GM12878 (cell line): ENCODE data around the gene FTO. TPM values are rescaled to one million over a fixed set of nuclear protein-coding genes. Genes with fewer than 3 reads are reported as not detected.

Source experiments
- ATAC-seq: fragments of 200-7000 bp; cut with Tn5 transposase; 3 replicates; pipeline ENCODE4 v1.9.1; 2020; ENCODE audit warnings: mild to moderate bottlenecking, moderate library complexity
- BruUV-seq: library from RNA; stranded (reverse); fragments of 400-500 nt; replicated peaks from 2 replicates; lab custom pipeline; 2021; lab: Mats Ljungman, UMichigan
- CTCF ChIA-PET: fragments of 300-600 bp; sonication (Branson Sonifier 250); formaldehyde crosslinking; extraction: SDS; loops from one replicate; lab custom pipeline; 2021; ENCODE audit warnings: inconsistent platforms; lab: Yijun Ruan, JAX
- POLR2A ChIA-PET: fragments of 350-600 bp; formaldehyde crosslinking; extraction: SDS; loops from one replicate; lab custom pipeline; 2021; ENCODE audit warnings: inconsistent platforms; lab: Charles Lee
- RAD21 ChIA-PET: fragments of 300-600 bp; sonication (Branson Sonifier 250); formaldehyde crosslinking; loops from one replicate; lab custom pipeline; 2023; ENCODE audit warnings: antibody characterized with exemption; ENCODE audit not compliant: unreplicated experiment; lab: Charles Lee
- SMC1A ChIA-PET: fragments of 300-600 bp; sonication (Branson Sonifier 250); formaldehyde crosslinking; loops from one replicate; lab custom pipeline; 2023; ENCODE audit not compliant: unreplicated experiment, uncharacterized antibody; lab: Charles Lee
- DNase-seq: peaks from one replicate; pipeline ENCODE4 v3.0.0-alpha.2; 2011; ENCODE audit warnings: low read depth, low spot score
- FAIRE-seq: peaks from 3 replicates; lab custom pipeline; 2011; peaks lifted over from hg19 to GRCh38; lab: Jason Lieb, UNC
- H2AFZ ChIP-seq: 2 replicates; pipeline ENCODE4 v1.6.0; 2011; ENCODE audit warnings: low read depth, low read length, control low read depth; ENCODE audit not compliant: control insufficient read depth
- H3K27ac ChIP-seq: 2 replicates; pipeline ENCODE4 v1.5.1; 2011; ENCODE audit warnings: control low read depth; ENCODE audit not compliant: control insufficient read depth, insufficient read depth
- H3K27me3 ChIP-seq, 2 experiments: replicated peaks in 1 of 2; 2 replicates each; pipeline versions ENCODE4 v1.6.0 to v1.6.1; 2011; ENCODE audit warnings: low read length in 1 of 2; ENCODE audit not compliant: control insufficient read depth in 2 of 2, insufficient read depth in 2 of 2
- H3K36me3 ChIP-seq, 2 experiments: 2 replicates each; pipeline ENCODE4 v1.5.1; 2011; ENCODE audit warnings: low read length in 1 of 2; ENCODE audit not compliant: control insufficient read depth in 2 of 2, insufficient read depth in 2 of 2
- H3K4me1 ChIP-seq: 2 replicates; pipeline ENCODE4 v1.6.1; 2011; ENCODE audit warnings: mild to moderate bottlenecking, low read length, moderate library complexity, mixed read lengths; ENCODE audit not compliant: control insufficient read depth, insufficient read depth
- H3K4me2 ChIP-seq: 2 replicates; pipeline ENCODE4 v1.6.0; 2011; ENCODE audit warnings: control low read depth; ENCODE audit not compliant: control insufficient read depth, insufficient read depth
- H3K4me3 ChIP-seq: fragments of 200-600 bp; sonication (generic); 2 replicates; pipeline ENCODE4 v1.5.1; 2016
- H3K79me2 ChIP-seq: 2 replicates; pipeline ENCODE4 v1.6.0; 2011; ENCODE audit warnings: low read length; ENCODE audit not compliant: control insufficient read depth, insufficient read depth
- H3K9ac ChIP-seq: 2 replicates; pipeline ENCODE4 v1.8.0; 2011; ENCODE audit warnings: low read length, control low read depth, mixed read lengths; ENCODE audit not compliant: control insufficient read depth, insufficient read depth
- H3K9me3 ChIP-seq: replicated peaks from 3 replicates; pipeline ENCODE4 v1.5.1; 2011; ENCODE audit warnings: mild to moderate bottlenecking, low read length; ENCODE audit not compliant: control insufficient read depth, insufficient read depth
- H4K20me1 ChIP-seq: 2 replicates; pipeline ENCODE4 v1.6.0; 2011; ENCODE audit not compliant: control insufficient read depth, insufficient read depth
- EED ChIP-seq: sonication (generic); IDR thresholded peaks from 2 replicates; pipeline ENCODE4 v1.6.1; 2016; ENCODE audit warnings: antibody characterized with exemption, low read depth
- IRF4 ChIP-seq: IDR thresholded peaks from 2 replicates; pipeline ENCODE4 v1.6.1; 2011; ENCODE audit warnings: low read depth, low read length
- LARP7 ChIP-seq: fragments of 450-650 bp; IDR thresholded peaks from 2 replicates; pipeline ENCODE4 v1.6.1; 2017; ENCODE audit warnings: mild to moderate bottlenecking
- PAX8 ChIP-seq: fragments of 450-650 bp; IDR thresholded peaks from 2 replicates; pipeline ENCODE4 v1.6.1; 2017; ENCODE audit warnings: mild to moderate bottlenecking, moderate library complexity
- RAD51 ChIP-seq: fragments of 450-650 bp; IDR thresholded peaks from 2 replicates; pipeline ENCODE4 v1.6.1; 2016; ENCODE audit warnings: moderate library complexity, mild to moderate bottlenecking, inconsistent platforms
- SMAD5 ChIP-seq: IDR thresholded peaks from 2 replicates; pipeline ENCODE4 v1.6.1; 2016; ENCODE audit warnings: antibody characterized with exemption, low read depth
- SPI1 ChIP-seq: IDR thresholded peaks from 2 replicates; pipeline ENCODE4 v1.6.1; 2011; ENCODE audit warnings: low read depth, mild to moderate bottlenecking, low read length, moderate library complexity, borderline replicate concordance; ENCODE audit not compliant: insufficient read depth
- TARDBP ChIP-seq: IDR thresholded peaks from 2 replicates; pipeline ENCODE4 v1.6.1; 2016; ENCODE audit warnings: borderline replicate concordance
- YY1 ChIP-seq: IDR thresholded peaks from 2 replicates; pipeline ENCODE4 v1.6.1; 2011; ENCODE audit warnings: low read depth, mild to moderate bottlenecking, low read length
- WGBS: methylation state at CpG from one replicate; pipeline ENCODE4 v1.1.6; 2016; ENCODE audit warnings: low lambda C conversion rate; ENCODE audit not compliant: insufficient replicate concordance, insufficient coverage; ENCODE audit errors: missing lambda C conversion rate; 5-methylcytosine and 5-hydroxymethylcytosine counted together
- in situ Hi-C: fragments of 300-500 bp; cut with MboI; formaldehyde crosslinking; loops from 9 replicates; pipeline ENCODE4 v1.14.3; 2018; ENCODE audit warnings: mixed read lengths
- intact Hi-C: fragments of 100-400 bp; cut with micrococcal nuclease; formaldehyde crosslinking; loops from one replicate; pipeline ENCODE4 v1.14.2; 2022; ENCODE audit not compliant: unreplicated experiment
- polyA plus RNA-seq, 11 experiments: library from polyadenylated mRNA; depleted of rRNA in 4 of 11; unstranded in 6 of 11; stranded (reverse) in 5 of 11; fragments of >200 nt; fragmentation: Nextera tagmentation in 4 of 11; fragmentation: Illumina TruSeq in 1 of 11; extraction: Ambion mirVana in 4 of 11; extraction: Trizol in 1 of 11; gene quantifications; 1 replicate in 1 of 11; 2 replicates in 10 of 11; pipeline versions ENCODE4 v1.2.1 to v1.2.3, GENCODE V29; 2011 to 2016; ENCODE audit warnings: inconsistent platforms in 2 of 11, missing spikeins in 2 of 11, low read depth in 1 of 11
- total RNA-seq, 4 experiments: library from RNA; depleted of rRNA in 3 of 4; stranded (reverse); fragments of >200 nt in 3 of 4; fragmentation: Illumina TruSeq in 1 of 4; extraction: Trizol in 1 of 4; gene quantifications; 2 replicates each; pipeline versions ENCODE4 v1.2.1 to v1.2.3, GENCODE V29; 2013 to 2021
- TF ChIP-seq, protein P1 (sequence below): fragments of 450-650 bp; IDR thresholded peaks from 2 replicates; pipeline ENCODE4 v1.6.1; 2017; ENCODE audit warnings: borderline replicate concordance
- TF ChIP-seq, protein P2 (sequence below): IDR thresholded peaks from 2 replicates; pipeline ENCODE4 v1.6.1; 2012; ENCODE audit warnings: improper control_type of control experiment, low read depth, low read length; ENCODE audit not compliant: insufficient replicate concordance
- TF ChIP-seq, protein P3 (sequence below): fragments of 450-650 bp; formaldehyde crosslinking; IDR thresholded peaks from 2 replicates; pipeline ENCODE4 v1.5.0; 2022; ENCODE audit warnings: mild to moderate bottlenecking, missing genetic modification characterization

FTO gene
- total and polyA plus RNA-seq, 10 of the 15 experiments (the other 5 are each of a cell fraction or from before 2014, with no cell fraction given), result 20.1 to 55.0 (median 47.0) TPM

GRCh38 chr16:54176376-54176901 lies 472.5 kb downstream of the FTO start:
- RAD21 ChIA-PET, result no interaction called here
- Histone ChIP-seq H3K27me3 (no peaks in the 10 kb centered on the region; a peak in 1 of 4 replicates), H3K36me3 (no peaks in the 10 kb centered on the region)
- FAIRE-seq, result no peak
- in situ Hi-C loops, result no loop called here
- no peak for TF ChIP-seq TARDBP
- no peak for TF ChIP-seq SMAD5
- TF ChIP-seq YY1, result no peak
- no peak for TF ChIP-seq SPI1
- TF ChIP-seq, protein P1, sequence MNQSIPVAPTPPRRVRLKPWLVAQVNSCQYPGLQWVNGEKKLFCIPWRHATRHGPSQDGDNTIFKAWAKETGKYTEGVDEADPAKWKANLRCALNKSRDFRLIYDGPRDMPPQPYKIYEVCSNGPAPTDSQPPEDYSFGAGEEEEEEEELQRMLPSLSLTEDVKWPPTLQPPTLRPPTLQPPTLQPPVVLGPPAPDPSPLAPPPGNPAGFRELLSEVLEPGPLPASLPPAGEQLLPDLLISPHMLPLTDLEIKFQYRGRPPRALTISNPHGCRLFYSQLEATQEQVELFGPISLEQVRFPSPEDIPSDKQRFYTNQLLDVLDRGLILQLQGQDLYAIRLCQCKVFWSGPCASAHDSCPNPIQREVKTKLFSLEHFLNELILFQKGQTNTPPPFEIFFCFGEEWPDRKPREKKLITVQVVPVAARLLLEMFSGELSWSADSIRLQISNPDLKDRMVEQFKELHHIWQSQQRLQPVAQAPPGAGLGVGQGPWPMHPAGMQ, result no peak
- TF ChIP-seq, protein P2, sequence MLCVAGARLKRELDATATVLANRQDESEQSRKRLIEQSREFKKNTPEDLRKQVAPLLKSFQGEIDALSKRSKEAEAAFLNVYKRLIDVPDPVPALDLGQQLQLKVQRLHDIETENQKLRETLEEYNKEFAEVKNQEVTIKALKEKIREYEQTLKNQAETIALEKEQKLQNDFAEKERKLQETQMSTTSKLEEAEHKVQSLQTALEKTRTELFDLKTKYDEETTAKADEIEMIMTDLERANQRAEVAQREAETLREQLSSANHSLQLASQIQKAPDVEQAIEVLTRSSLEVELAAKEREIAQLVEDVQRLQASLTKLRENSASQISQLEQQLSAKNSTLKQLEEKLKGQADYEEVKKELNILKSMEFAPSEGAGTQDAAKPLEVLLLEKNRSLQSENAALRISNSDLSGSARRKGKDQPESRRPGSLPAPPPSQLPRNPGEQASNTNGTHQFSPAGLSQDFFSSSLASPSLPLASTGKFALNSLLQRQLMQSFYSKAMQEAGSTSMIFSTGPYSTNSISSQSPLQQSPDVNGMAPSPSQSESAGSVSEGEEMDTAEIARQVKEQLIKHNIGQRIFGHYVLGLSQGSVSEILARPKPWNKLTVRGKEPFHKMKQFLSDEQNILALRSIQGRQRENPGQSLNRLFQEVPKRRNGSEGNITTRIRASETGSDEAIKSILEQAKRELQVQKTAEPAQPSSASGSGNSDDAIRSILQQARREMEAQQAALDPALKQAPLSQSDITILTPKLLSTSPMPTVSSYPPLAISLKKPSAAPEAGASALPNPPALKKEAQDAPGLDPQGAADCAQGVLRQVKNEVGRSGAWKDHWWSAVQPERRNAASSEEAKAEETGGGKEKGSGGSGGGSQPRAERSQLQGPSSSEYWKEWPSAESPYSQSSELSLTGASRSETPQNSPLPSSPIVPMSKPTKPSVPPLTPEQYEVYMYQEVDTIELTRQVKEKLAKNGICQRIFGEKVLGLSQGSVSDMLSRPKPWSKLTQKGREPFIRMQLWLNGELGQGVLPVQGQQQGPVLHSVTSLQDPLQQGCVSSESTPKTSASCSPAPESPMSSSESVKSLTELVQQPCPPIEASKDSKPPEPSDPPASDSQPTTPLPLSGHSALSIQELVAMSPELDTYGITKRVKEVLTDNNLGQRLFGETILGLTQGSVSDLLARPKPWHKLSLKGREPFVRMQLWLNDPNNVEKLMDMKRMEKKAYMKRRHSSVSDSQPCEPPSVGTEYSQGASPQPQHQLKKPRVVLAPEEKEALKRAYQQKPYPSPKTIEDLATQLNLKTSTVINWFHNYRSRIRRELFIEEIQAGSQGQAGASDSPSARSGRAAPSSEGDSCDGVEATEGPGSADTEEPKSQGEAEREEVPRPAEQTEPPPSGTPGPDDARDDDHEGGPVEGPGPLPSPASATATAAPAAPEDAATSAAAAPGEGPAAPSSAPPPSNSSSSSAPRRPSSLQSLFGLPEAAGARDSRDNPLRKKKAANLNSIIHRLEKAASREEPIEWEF, result no peak
- no peak for TF ChIP-seq PAX8
- TF ChIP-seq EED, result no peak
- TF ChIP-seq LARP7, result no peak
- TF ChIP-seq, protein P3, sequence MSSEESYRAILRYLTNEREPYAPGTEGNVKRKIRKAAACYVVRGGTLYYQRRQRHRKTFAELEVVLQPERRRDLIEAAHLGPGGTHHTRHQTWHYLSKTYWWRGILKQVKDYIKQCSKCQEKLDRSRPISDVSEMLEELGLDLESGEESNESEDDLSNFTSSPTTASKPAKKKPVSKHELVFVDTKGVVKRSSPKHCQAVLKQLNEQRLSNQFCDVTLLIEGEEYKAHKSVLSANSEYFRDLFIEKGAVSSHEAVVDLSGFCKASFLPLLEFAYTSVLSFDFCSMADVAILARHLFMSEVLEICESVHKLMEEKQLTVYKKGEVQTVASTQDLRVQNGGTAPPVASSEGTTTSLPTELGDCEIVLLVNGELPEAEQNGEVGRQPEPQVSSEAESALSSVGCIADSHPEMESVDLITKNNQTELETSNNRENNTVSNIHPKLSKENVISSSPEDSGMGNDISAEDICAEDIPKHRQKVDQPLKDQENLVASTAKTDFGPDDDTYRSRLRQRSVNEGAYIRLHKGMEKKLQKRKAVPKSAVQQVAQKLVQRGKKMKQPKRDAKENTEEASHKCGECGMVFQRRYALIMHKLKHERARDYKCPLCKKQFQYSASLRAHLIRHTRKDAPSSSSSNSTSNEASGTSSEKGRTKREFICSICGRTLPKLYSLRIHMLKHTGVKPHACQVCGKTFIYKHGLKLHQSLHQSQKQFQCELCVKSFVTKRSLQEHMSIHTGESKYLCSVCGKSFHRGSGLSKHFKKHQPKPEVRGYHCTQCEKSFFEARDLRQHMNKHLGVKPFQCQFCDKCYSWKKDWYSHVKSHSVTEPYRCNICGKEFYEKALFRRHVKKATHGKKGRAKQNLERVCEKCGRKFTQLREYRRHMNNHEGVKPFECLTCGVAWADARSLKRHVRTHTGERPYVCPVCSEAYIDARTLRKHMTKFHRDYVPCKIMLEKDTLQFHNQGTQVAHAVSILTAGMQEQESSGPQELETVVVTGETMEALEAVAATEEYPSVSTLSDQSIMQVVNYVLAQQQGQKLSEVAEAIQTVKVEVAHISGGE (CRISPR knock-in tag), result no peak
- TF ChIP-seq IRF4, result no peak
- no peak for TF ChIP-seq RAD51
- TF ChIP-seq, all 136 proteins: peak for 0
- Histone ChIP-seq H4K20me1 (no peaks in the 10 kb centered on the region), H2AFZ (no peak overlapping the region), H3K9me3 (no peaks in the 10 kb centered on the region), H3K4me2 (no peak overlapping the region), H3K4me3 (no peak overlapping the region), H3K79me2 (no peaks in the 10 kb centered on the region), H3K4me1 (no peaks in the 10 kb centered on the region), H3K27ac (no peak overlapping the region), H3K9ac (no peak overlapping the region)
- intact Hi-C loops, result no loop called here
- ATAC-seq (no peak), DNase-seq (no peak)
- ChIA-PET SMC1A (no interaction called here), CTCF (no interaction called here), POLR2A (no interaction called here)
- no TSS peak for BruUV-seq
- 33% methylated on average over 19 of the region's 19 CpGs for WGBS
